Right lobe of liver (tissue), 6 donors: Measurements from ENCODE around the gene CCDC61. TPM values are rescaled to one million over a fixed set of nuclear protein-coding genes. Genes with fewer than 3 reads are reported as not detected.

ENCODE experiments used
- ATAC-seq, 4 donors: fragments of 200-7000 bp; cut with Tn5 transposase; one replicate each; pipeline ENCODE4 v1.9.1; 2020; ENCODE audit warnings: mild to moderate bottlenecking in 4 of 4, moderate library complexity in 4 of 4
- DNase-seq, 3 donors: peaks; one replicate each; pipeline ENCODE4 v3.0.0-alpha.2; 2020
- H3K27ac ChIP-seq, 3 donors: fragments of 200-600 bp; one replicate each; pipeline ENCODE4 v1.8.0; 2022
- H3K27me3 ChIP-seq, 2 donors: fragments of 200-600 bp; one replicate each; pipeline ENCODE4 v1.8.0; 2022
- H3K36me3 ChIP-seq, 4 donors: fragments of 200-600 bp; sonication (generic) in 1 of 4; one replicate each; pipeline versions ENCODE4 v1.5.1 to v1.8.0; 2017 to 2022; ENCODE audit warnings: control low read depth in 1 of 4
- H3K4me1 ChIP-seq, 4 donors: fragments of 200-600 bp; sonication (generic) in 1 of 4; one replicate each; pipeline versions ENCODE4 v1.5.1 to v1.8.0; 2017 to 2022; ENCODE audit warnings: control low read depth in 1 of 4
- H3K4me3 ChIP-seq, 3 donors: fragments of 200-600 bp; one replicate each; pipeline ENCODE4 v1.8.0; 2022
- H3K9me3 ChIP-seq, 4 donors: fragments of 200-600 bp; sonication (generic) in 1 of 4; one replicate each; pipeline versions ENCODE4 v1.5.1 to v1.8.0; 2017 to 2022; ENCODE audit warnings: control low read depth in 1 of 4
- CTCF ChIP-seq, 4 donors: fragments of 200-600 bp in 3 of 4; fragments of 450-650 bp in 1 of 4; IDR thresholded peaks; one replicate each; pipeline versions ENCODE4 v1.5.1 to v1.8.0; 2016 to 2022; ENCODE audit warnings: antibody characterized with exemption in 4 of 4, mild to moderate bottlenecking in 2 of 4
- POLR2A ChIP-seq: fragments of 450-650 bp; IDR thresholded peaks from one replicate; pipeline ENCODE4 v1.6.1; 2017; ENCODE audit warnings: antibody characterized with exemption, mild to moderate bottlenecking
- WGBS: methylation state at CpG from one replicate; pipeline ENCODE4 v1.1.6; 2018; ENCODE audit warnings: low coverage, low lambda C conversion rate; ENCODE audit not compliant: insufficient coverage; ENCODE audit errors: missing lambda C conversion rate; 5-methylcytosine and 5-hydroxymethylcytosine counted together
- intact Hi-C, 2 donors: fragments of 100-400 bp; cut with DNase I; formaldehyde crosslinking; loops; one replicate each; pipeline versions ENCODE4 v1.11.2 to v1.14.1; 2022
- total RNA-seq, 6 experiments: library from RNA; depleted of rRNA in 2 of 6; stranded (reverse); fragments of >200 nt in 2 of 6; fragmentation: NEBNext Ultra II Directional in 3 of 6; extraction: Animal tissue kit (Norgen Biotek cat#: 25700) in 3 of 6; gene quantifications; one replicate each; pipeline versions ENCODE4 v1.1.0 to v1.2.4, GENCODE V29; 2016 to 2023
- donor health status: DM: no; HTN: yes; CAD: no.
- donor health status: DM: no; HTN: no; CAD: no.
- donor health status: DM: no; HTN: no; CAD: no.
- donor health status: DM: no; HTN: yes; CAD: no.
- donor health status: DM: no; HTN: yes; CAD: no.

Gene CCDC61
- total RNA-seq, 6 experiments from 2014 or later = 5.8 to 9.7 (median 8.1) TPM

DNA sequence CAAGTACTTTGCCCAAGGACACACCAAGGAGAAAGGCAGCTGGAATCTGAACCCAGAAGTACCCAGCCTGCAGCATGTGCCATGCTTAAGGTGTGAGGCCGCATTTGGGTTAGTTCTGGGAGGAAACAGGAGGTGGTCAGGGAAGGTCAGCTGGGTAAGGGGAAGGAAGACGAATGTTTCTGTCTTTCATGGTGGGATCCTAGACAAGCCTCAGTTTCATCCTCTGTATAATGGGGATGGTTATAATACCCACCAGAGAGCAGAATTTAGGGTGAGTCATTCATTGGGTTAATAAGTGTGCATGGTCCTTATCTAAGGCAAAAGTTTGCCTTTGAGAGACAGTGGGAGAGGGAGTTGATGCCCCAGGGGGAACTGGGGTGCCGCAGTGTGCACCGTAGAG is 3.6 kb downstream of the CCDC61 start:
- Histone ChIP-seq H3K9me3 (no peaks in the 10 kb centered on the region), H3K27ac (no peak overlapping the region), H3K36me3 (no peaks in the 10 kb centered on the region), H3K4me1 (peaks cover 0 to 9% (median under 1%) of the 10 kb centered on the region in 4 donors), H3K27me3 (no peaks in the 10 kb centered on the region), H3K4me3 (no peak overlapping the region)
- ATAC-seq = no peak
- no peak for DNase-seq
- 83% methylated on average over 2 of the region's 4 CpGs for WGBS
- intact Hi-C loops = no loop called here
- TF ChIP-seq POLR2A (no peak), CTCF (IDR thresholded peaks at IDR 0.05) (no peak)

DNA sequence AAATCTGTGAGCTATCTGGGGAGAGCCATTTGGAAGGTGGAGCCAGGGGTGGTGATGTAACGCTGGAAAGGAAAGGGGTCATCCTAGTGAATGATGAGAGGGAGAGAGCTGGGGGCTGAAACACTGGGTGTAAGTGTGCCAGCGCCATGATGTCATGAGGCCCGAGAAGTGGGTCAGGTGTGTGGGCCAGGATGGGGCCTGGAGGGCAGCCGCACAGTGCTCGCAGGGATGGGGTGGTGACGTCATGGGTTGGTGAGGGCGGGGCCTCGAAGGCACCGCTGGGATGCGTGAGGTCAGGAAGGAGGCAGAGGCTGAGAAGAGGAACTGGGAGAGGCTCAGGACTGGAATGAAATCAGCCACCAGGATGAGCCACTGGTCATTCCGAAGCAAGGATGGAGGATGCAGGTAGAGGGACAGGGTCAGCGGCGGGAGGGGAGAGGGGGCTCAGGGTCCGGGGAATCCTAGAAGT is 4.4 kb downstream of the CCDC61 start:
- Histone ChIP-seq H3K36me3 (no peaks in the 10 kb centered on the region), H3K27ac (no peak overlapping the region), H3K4me1 (peaks cover 0 to 6% (median under 1%) of the 10 kb centered on the region in 4 donors), H3K27me3 (no peaks in the 10 kb centered on the region), H3K4me3 (no peak overlapping the region), H3K9me3 (no peaks in the 10 kb centered on the region)
- TF ChIP-seq POLR2A (no peak), CTCF (IDR thresholded peaks at IDR 0.05) (no peak)
- DNase-seq (no peak), ATAC-seq (no peak)
- intact Hi-C loops = no loop called here
- 29% methylated on average over 13 of the region's 14 CpGs for WGBS

DNA sequence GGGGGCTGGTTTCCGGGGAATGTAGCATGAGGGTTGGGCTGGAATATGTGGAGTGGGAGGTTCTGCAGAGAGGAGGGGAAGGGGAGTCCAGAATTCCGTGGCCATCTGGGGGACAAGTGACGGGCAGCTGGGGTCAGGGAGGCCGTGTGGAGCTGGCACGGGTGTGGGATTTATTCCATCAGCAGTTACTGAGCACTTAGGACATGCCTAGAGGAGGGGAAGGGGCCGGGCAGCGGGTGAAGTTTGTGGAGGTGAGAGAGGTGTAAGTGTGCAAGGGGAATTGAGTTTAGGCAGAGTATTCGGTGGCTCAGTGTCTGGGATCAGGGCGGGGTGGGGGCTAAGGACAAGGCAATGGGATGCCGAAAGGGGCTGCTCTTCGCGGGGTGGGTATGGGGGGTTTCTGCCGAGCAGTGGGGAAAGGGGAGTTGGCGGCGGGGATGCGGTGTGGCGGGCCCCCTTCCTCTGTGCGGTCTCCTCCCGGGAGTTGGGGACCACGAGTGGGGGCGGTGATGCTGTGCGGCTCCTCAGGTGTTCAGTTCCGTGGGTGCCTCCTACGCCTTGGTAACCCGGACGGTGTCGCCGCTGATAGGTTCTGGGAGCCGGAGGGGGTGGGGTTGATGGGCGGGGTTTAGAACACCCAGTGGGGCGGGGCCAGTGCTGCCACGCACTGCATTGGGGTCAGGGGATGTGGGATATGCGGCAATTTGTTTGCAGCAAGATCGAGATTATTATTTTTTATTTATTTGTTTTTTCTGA is 5.4 kb downstream of the CCDC61 start:
- H3K27me3 ChIP-seq = no peaks in the 10 kb centered on the region
- no peaks in the 10 kb centered on the region for H3K9me3 ChIP-seq
- H3K4me1 ChIP-seq = peaks cover 0 to 6% (median under 1%) of the 10 kb centered on the region in 4 donors
- H3K27ac ChIP-seq = no peak overlapping the region
- no peak overlapping the region for H3K4me3 ChIP-seq
- H3K36me3 ChIP-seq = no peaks in the 10 kb centered on the region
- intact Hi-C loops = no loop called here
- WGBS = 13% methylated on average over 25 of the region's 34 CpGs
- TF ChIP-seq POLR2A (no peak), CTCF (IDR thresholded peaks at IDR 0.05) (no peak)
- ATAC-seq = peak; percentile 39 to 63 (median 58)
- peak in 1 of 3 donors; percentile 33 for DNase-seq

DNA sequence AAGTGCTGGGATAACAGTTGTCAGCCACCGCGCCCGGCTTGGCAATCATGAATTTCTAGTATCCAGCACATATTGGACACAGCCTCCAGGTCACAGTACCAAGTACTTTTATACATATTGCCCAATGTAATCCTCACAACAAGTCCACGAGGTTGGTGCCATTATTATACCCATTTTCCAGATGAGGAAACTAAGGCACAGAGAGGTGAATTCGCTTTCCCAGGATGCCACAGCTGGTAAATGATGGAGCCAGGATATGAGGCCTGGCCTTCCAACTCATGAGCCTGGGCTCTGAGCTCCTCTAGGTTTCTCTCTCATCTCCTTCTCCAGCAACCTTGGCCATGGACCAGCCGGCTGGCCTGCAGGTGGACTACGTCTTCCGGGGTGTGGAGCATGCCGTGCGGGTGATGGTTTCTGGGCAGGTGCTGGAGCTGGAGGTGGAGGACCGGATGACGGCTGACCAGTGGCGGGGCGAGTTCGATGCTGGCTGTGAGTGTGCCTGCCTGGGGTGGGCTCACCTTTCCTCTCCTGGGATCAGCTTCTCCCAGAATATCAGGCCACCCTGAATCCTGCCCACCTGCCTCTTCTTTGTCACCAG is 7.5 kb downstream of the CCDC61 start:
- Histone ChIP-seq H3K36me3 (no peaks in the 10 kb centered on the region), H3K27me3 (no peaks in the 10 kb centered on the region), H3K4me3 (no peak overlapping the region), H3K4me1 (no peaks in the 10 kb centered on the region), H3K27ac (no peak overlapping the region), H3K9me3 (no peaks in the 10 kb centered on the region)
- TF ChIP-seq POLR2A (no peak), CTCF (IDR thresholded peaks at IDR 0.05) (no peak)
- ATAC-seq (no peak), DNase-seq (no peak)
- WGBS = 95% methylated on average over 10 of the region's 15 CpGs
- intact Hi-C loops = no loop called here
